Esophagus squamous epithelium (tissue), 4 donors: ENCODE results near the gene FAR1.

Experiments used
- CTCF ChIP-seq, 6 experiments: fragments of 450-650 bp in 4 of 6; fragments of 200-600 bp in 2 of 6; sonication (generic) in 2 of 6; IDR thresholded peaks; one replicate each; pipeline ENCODE4 v1.5.1; 2016 to 2019; ENCODE audit warnings: antibody characterized with exemption in 6 of 6, mild to moderate bottlenecking in 4 of 6, moderate library complexity in 4 of 6
- POLR2A ChIP-seq, 4 donors: fragments of 450-650 bp; IDR thresholded peaks; one replicate each; pipeline ENCODE4 v1.6.1; 2017; ENCODE audit warnings: antibody characterized with exemption in 4 of 4, mild to moderate bottlenecking in 4 of 4, moderate library complexity in 3 of 4

- TF ChIP-seq POLR2A (IDR thresholded peaks at IDR 0.05): no peak
- TF ChIP-seq CTCF (IDR thresholded peaks at IDR 0.05): no peak
Measured at GRCh38 chr11:13699870-13700269, 31.4 kb downstream of the FAR1 start.
